Type B pancreatic cell (in vitro differentiated cells): Measurements from ENCODE around the gene SV2B. TPM values are rescaled to one million over a fixed set of nuclear protein-coding genes. Genes with fewer than 3 reads are reported as not detected.
"Not testable (repeated sequence)": the region's sequence is repeated elsewhere in the genome, so short reads cannot be mapped to it uniquely, and the experiment has no call there.

Experiments
- DNase-seq: peaks from one replicate; pipeline ENCODE4 v3.0.0; 2021; ENCODE audit warnings: mixed read lengths; ENCODE audit not compliant: unreplicated experiment; ENCODE audit errors: extremely low spot score
- H3K27ac Mint-ChIP-seq: 2 replicates; pipeline ENCODE4 v1.8.0; 2021; ENCODE audit warnings: mild to moderate bottlenecking, mixed read lengths
- H3K27me3 Mint-ChIP-seq: 2 replicates; pipeline ENCODE4 v1.8.0; 2021; ENCODE audit warnings: mixed read lengths
- H3K36me3 Mint-ChIP-seq: 2 replicates; pipeline ENCODE4 v1.8.0; 2021; ENCODE audit warnings: mixed read lengths
- H3K4me1 Mint-ChIP-seq: one replicate; pipeline ENCODE4 v1.8.0; 2021; ENCODE audit warnings: mixed read lengths; ENCODE audit not compliant: unreplicated experiment
- H3K4me3 Mint-ChIP-seq: 2 replicates; pipeline ENCODE4 v1.8.0; 2021; ENCODE audit warnings: mild to moderate bottlenecking, mixed read lengths
- H3K9me3 Mint-ChIP-seq: 2 replicates; pipeline ENCODE4 v1.8.0; 2021; ENCODE audit warnings: mixed read lengths
- CTCF ChIP-seq: fragments of 200-600 bp; sonication (generic); conservative IDR thresholded peaks from 2 replicates; pipeline ENCODE4 v1.5.0; 2021; ENCODE audit warnings: antibody characterized with exemption, mild to moderate bottlenecking
- total RNA-seq: library from RNA; stranded (reverse); gene quantifications from 2 replicates; pipeline ENCODE4 v1.2.1, GENCODE V29; 2021; ENCODE audit warnings: low replicate concordance

Gene SV2B
- total RNA-seq, 1 donor from 2014 or later: 1.7 TPM

DNA sequence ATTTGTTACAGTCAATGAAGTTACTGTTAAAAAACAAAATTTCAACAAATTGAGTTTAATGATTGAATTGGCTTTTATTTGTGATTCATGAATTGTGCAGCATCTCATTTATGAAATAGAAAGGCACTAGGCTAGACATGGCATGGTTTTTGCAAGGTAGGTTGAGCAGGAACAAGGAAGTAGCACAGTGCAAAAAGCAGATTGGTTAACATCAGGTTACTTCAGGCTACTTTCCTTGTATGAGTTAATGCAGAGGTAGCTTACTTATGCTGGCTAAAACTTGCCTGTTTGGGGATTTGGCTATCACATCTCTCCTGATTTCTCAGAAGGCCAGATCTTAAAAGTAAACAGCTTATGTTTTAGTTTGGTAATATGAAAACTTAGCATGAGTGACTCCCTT, 23.0 kb upstream of the SV2B start:
- DNase-seq: no peak
- no peaks in the 10 kb centered on the region for H3K4me1 Mint-ChIP-seq
- H3K36me3 Mint-ChIP-seq: no peaks in the 10 kb centered on the region
- peaks cover 10% of the 10 kb centered on the region for H3K27me3 Mint-ChIP-seq
- no peak overlapping the region for H3K27ac Mint-ChIP-seq
- no peak overlapping the region for H3K4me3 Mint-ChIP-seq
- TF ChIP-seq CTCF: no peak
- H3K9me3 Mint-ChIP-seq: no peaks in the 10 kb centered on the region

DNA sequence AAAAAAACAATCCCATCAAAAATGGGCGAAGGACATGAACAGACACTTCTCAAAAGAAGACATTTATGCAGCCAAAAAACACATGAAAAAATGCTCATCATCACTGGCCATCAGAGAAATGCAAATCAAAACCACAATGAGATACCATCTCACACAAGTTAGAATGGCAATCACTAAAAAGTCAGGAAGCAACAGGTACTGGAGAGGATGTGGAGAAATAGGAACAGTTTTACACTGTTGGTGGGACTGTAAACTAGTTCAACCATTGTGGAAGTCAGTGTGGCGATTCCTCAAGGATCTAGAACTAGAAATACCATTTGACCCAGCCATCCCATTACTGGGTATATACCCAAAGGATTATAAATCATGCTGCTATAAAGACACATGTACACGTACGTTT, 6.2 kb upstream of the SV2B start:
- not testable (repeated sequence) for H3K4me3 Mint-ChIP-seq

DNA sequence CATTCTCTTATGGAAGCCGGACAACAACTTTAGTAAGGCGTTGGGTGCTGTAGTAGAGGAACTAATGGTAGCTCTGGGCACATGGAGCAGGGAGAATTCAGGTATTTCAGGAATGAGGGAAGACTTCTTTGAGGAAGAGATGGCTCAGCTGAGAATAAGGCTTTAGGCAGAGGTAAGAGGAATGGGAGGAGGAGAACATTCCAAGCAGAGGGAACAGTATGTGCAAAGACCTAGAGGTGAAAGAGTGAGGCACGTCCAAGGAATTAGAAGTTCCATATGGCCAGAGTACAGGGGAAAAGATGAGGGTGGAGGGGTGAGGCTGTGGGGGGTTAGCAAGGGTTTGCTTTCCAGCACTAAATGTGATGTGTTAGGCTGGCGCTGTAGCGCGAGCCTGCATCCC, 1.6 kb upstream of the SV2B start:
- no peak for DNase-seq
- Mint-ChIP-seq H3K27me3 (peaks cover 84% of the 10 kb centered on the region), H3K4me1 (peaks cover 4% of the 10 kb centered on the region), H3K27ac (no peak overlapping the region), H3K36me3 (no peaks in the 10 kb centered on the region), H3K4me3 (peak overlapping the region; percentile 62), H3K9me3 (peaks cover 4% of the 10 kb centered on the region)
- no peak for TF ChIP-seq CTCF

More for the DNA sequence above, 6.2 kb upstream of the SV2B start:
- H3K4me1 Mint-ChIP-seq, H3K9me3 Mint-ChIP-seq, H3K36me3 Mint-ChIP-seq, H3K27ac Mint-ChIP-seq, DNase-seq: not testable (repeated sequence)
- H3K27me3 Mint-ChIP-seq: peaks cover 51% of the 10 kb centered on the region

DNA sequence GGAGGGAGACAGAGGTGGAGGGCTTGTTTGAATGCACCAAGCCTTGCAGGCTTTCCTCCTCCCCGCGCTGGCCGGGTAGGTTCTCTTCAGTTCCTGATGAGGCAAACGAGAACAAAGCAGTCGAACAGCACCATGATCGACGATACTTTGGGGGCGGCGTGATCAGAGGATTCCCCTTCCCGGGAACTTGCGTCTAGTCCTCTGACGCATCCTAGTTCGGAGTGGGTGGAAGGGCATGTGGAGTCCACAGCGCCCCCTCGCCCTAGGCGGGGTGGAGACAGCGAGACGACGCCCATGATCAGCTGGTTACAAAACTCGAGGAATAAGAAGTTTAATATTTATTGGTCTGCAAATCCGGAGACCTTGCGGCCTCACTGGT, 452 bp upstream of the SV2B start:
- H3K27ac Mint-ChIP-seq: no peak overlapping the region
- H3K27me3 Mint-ChIP-seq: peaks cover 88% of the 10 kb centered on the region
- no peaks in the 10 kb centered on the region for H3K9me3 Mint-ChIP-seq
- DNase-seq: no peak
- H3K4me1 Mint-ChIP-seq: peaks cover 4% of the 10 kb centered on the region
- no peaks in the 10 kb centered on the region for H3K36me3 Mint-ChIP-seq
- peak overlapping the region; percentile 85 for H3K4me3 Mint-ChIP-seq
- TF ChIP-seq CTCF: peak; percentile 22

- DNase-seq: no peak
- Mint-ChIP-seq H3K27ac (peak overlapping the region; percentile 49), H3K4me1 (peaks cover 4% of the 10 kb centered on the region), H3K27me3 (peaks cover 89% of the 10 kb centered on the region), H3K4me3 (peak overlapping the region; percentile 89), H3K36me3 (no peaks in the 10 kb centered on the region), H3K9me3 (no peaks in the 10 kb centered on the region)
- no peak for TF ChIP-seq CTCF
Observed at GRCh38 chr15:91100814-91101607, 954 bp downstream of the SV2B start.

- Mint-ChIP-seq H3K9me3 (no peaks in the 10 kb centered on the region), H3K27ac (no peak overlapping the region), H3K4me1 (peaks cover 4% of the 10 kb centered on the region), H3K4me3 (no peak overlapping the region), H3K36me3 (no peaks in the 10 kb centered on the region), H3K27me3 (peaks cover 89% of the 10 kb centered on the region)
- DNase-seq: no peak
- TF ChIP-seq CTCF: no peak
Observed at GRCh38 chr15:91101608-91101920, 1.5 kb downstream of the SV2B start.
